Smooth muscle cell of the pulmonary artery (primary cell): Measurements from ENCODE around the gene TAS2R43. TPM values are rescaled to one million over a fixed set of nuclear protein-coding genes. Genes with fewer than 3 reads are reported as not detected.

Source experiments
- total RNA-seq: library from RNA; depleted of rRNA; stranded (reverse); fragments of >200 nt; gene quantifications from 2 replicates; pipeline ENCODE4 v1.2.3, GENCODE V29; 2014

TAS2R43 gene
- 2.1 TPM in 1 of 2 replicates, not detected in the other for total RNA-seq

GRCh38 chr12:11092128-11092527 lies at the start of gene TAS2R43:
TAS2R43 (minus strand) TSS chr12:11092313; CDS start chr12:11092229, 84 bp downstream.

GRCh38 chr12:11134305-11134704 lies 42.2 kb upstream of the TAS2R43 start, which contains the start of gene TAS2R30:
TAS2R30 (minus strand) TSS chr12:11134644; CDS start chr12:11134244, 400 bp downstream.

GRCh38 chr12:11062194-11062593 lies 29.9 kb downstream of the TAS2R43 start, which contains the start of gene TAS2R46:
TAS2R46 (minus strand) TSS chr12:11062294; CDS start chr12:11062294, 0 bp downstream.

Other genes starting within 250 kb of the TAS2R43 start
- 0.73 and 1.2 TPM in 2 replicates for gene PRR4, start 242.8 kb downstream of the TAS2R43 start, total RNA-seq
- gene PRH1, start 208.1 kb downstream of the TAS2R43 start, total RNA-seq = 10.6 and 16.2 TPM in 2 replicates
- gene TAS2R13, start 182.8 kb downstream of the TAS2R43 start, total RNA-seq = 1.8 and 2.4 TPM in 2 replicates
- not detected in 2 replicates for gene PRH2, start 163.1 kb downstream of the TAS2R43 start, total RNA-seq
- gene TAS2R14, start 153.1 kb downstream of the TAS2R43 start, total RNA-seq = 2.6 and 4.3 TPM in 2 replicates
- gene TAS2R50, start 105.4 kb downstream of the TAS2R43 start, total RNA-seq = 2.9 and 6.5 TPM in 2 replicates
- gene TAS2R20, start 94.0 kb downstream of the TAS2R43 start, total RNA-seq = 3.8 and 7.2 TPM in 2 replicates
- 5.1 and 9.1 TPM in 2 replicates for gene TAS2R19, start 69.7 kb downstream of the TAS2R43 start, total RNA-seq
- gene TAS2R31, start 60.9 kb downstream of the TAS2R43 start, total RNA-seq = 3.7 and 6.7 TPM in 2 replicates
- 2.6 and 4.8 TPM in 2 replicates for gene TAS2R46, start 30.0 kb downstream of the TAS2R43 start, total RNA-seq
- gene TAS2R30, start 42.3 kb upstream of the TAS2R43 start, total RNA-seq = 5.4 and 7.5 TPM in 2 replicates
- gene SMIM10L1, start 78.9 kb upstream of the TAS2R43 start, total RNA-seq = 5.1 and 6.0 TPM in 2 replicates
- not detected in 2 replicates for gene TAS2R42, start 94.6 kb upstream of the TAS2R43 start, total RNA-seq
- gene PRB3, start 177.4 kb upstream of the TAS2R43 start, total RNA-seq = not detected in 2 replicates
- not detected in 2 replicates for gene PRB4, start 218.1 kb upstream of the TAS2R43 start, total RNA-seq